Prostate gland (tissue), 2 donors: ENCODE data around the gene DACH1. TPM values are rescaled to one million over a fixed set of nuclear protein-coding genes. Genes with fewer than 3 reads are reported as not detected.
A peak's percentile ranks its signal among the peaks of the same experiment; 100 is the strongest.

Source experiments
- DNase-seq: peaks from one replicate; pipeline ENCODE4 v3.0.0-alpha.2; 2019; ENCODE audit warnings: low spot score
- H3K27ac ChIP-seq, 2 donors: fragments of 200-600 bp; sonication (generic); 2 replicates each; pipeline ENCODE4 v1.5.1; 2017 to 2019
- H3K27me3 ChIP-seq: fragments of 200-600 bp; sonication (generic); replicated peaks from 2 replicates; pipeline ENCODE4 v1.5.1; 2019; ENCODE audit not compliant: insufficient read depth
- H3K36me3 ChIP-seq, 2 donors: fragments of 200-600 bp; sonication (generic); 1 replicate in 1 of 2; 2 replicates in 1 of 2; pipeline versions ENCODE4 v1.5.1 to v1.8.1; 2017 to 2019
- H3K4me1 ChIP-seq: fragments of 200-600 bp; sonication (generic); replicated peaks from 2 replicates; pipeline ENCODE4 v1.5.1; 2019
- H3K4me3 ChIP-seq, 2 donors: fragments of 200-600 bp; sonication (generic); 2 replicates each; pipeline ENCODE4 v1.5.1; 2017 to 2019
- H3K9me3 ChIP-seq: fragments of 200-600 bp; sonication (generic); 2 replicates; pipeline ENCODE4 v1.5.1; 2017
- POLR2A ChIP-seq: fragments of 450-650 bp; IDR thresholded peaks from one replicate; pipeline ENCODE4 v1.6.1; 2016; ENCODE audit warnings: antibody characterized with exemption, mild to moderate bottlenecking
- POLR2AphosphoS5 ChIP-seq: sonication (generic); formaldehyde crosslinking; IDR thresholded peaks from one replicate; pipeline ENCODE4 v1.6.1; 2017; ENCODE audit warnings: antibody characterized with exemption
- WGBS: methylation state at CpG from one replicate; pipeline ENCODE4 v1.1.5; 2018; 5-methylcytosine and 5-hydroxymethylcytosine counted together
- intact Hi-C: fragments of 100-400 bp; cut with DNase I; formaldehyde crosslinking; loops from one replicate; pipeline ENCODE4 v1.14.2; 2022
- total RNA-seq, 2 donors: library from RNA; depleted of rRNA; stranded (reverse); fragments of >200 nt; gene quantifications; one replicate each; pipeline ENCODE4 v1.1.0, GENCODE V29; 2016
- TF ChIP-seq, protein P1 (sequence below), 4 experiments: fragments of 200-600 bp in 2 of 4; fragments of 450-650 bp in 2 of 4; sonication (generic) in 2 of 4; IDR thresholded peaks; 1 replicate in 3 of 4; 2 replicates in 1 of 4; pipeline ENCODE4 v1.5.1; 2016 to 2019; ENCODE audit warnings: antibody characterized with exemption in 4 of 4, mild to moderate bottlenecking in 2 of 4, moderate library complexity in 2 of 4

The DACH1 gene
- total RNA-seq, 2 donors from 2014 or later = 14.6 to 18.0 TPM

- Histone ChIP-seq H3K27me3 (no peaks in the 10 kb centered on the region), H3K36me3 (no peaks in the 10 kb centered on the region), H3K27ac (no peak overlapping the region), H3K9me3 (no peaks in the 10 kb centered on the region), H3K4me1 (no peaks in the 10 kb centered on the region), H3K4me3 (no peak overlapping the region)
- 55% methylated on average over 5 of the region's 5 CpGs for WGBS
- intact Hi-C loops = no loop called here
- no peak for DNase-seq
- TF ChIP-seq POLR2A = no peak
- TF ChIP-seq, protein P1, sequence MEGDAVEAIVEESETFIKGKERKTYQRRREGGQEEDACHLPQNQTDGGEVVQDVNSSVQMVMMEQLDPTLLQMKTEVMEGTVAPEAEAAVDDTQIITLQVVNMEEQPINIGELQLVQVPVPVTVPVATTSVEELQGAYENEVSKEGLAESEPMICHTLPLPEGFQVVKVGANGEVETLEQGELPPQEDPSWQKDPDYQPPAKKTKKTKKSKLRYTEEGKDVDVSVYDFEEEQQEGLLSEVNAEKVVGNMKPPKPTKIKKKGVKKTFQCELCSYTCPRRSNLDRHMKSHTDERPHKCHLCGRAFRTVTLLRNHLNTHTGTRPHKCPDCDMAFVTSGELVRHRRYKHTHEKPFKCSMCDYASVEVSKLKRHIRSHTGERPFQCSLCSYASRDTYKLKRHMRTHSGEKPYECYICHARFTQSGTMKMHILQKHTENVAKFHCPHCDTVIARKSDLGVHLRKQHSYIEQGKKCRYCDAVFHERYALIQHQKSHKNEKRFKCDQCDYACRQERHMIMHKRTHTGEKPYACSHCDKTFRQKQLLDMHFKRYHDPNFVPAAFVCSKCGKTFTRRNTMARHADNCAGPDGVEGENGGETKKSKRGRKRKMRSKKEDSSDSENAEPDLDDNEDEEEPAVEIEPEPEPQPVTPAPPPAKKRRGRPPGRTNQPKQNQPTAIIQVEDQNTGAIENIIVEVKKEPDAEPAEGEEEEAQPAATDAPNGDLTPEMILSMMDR (IDR thresholded peaks at IDR 0.05) = no peak
- no peak for TF ChIP-seq POLR2AphosphoS5
These were observed 10.3 kb upstream of the DACH1 start for GRCh38 chr13:71877256-71877653.

DNA sequence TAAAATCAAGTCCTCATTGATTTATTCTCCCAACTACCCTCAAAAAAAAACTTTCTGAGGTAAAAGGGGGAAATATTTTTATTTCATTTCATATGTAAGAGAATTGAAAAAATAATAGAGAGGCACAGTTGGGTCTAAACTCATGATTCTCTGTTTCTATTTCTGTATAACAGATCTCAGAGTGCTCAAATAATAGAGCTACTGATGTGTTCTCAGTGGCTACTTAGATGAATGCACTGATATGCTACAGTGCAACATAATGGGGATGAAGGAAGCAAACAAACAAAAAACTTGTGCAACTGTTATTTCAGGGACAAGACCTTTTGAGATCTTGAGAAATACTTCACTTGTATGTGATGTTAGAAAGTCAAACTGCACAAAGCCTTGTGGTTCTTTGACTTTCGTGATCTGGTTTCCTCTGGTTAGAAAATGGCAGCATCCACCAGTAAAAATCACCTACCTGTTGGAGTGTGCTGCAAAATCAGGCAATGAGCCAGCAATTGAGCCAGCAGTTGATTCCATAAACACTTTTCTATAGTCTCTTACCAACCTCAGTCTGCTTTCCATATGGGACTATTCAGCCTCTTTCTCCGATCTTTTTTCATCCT lies 9.7 kb upstream of the DACH1 start:
- DNase-seq = no peak
- Histone ChIP-seq H3K27me3 (no peaks in the 10 kb centered on the region), H3K9me3 (no peaks in the 10 kb centered on the region), H3K4me1 (no peaks in the 10 kb centered on the region), H3K27ac (no peak overlapping the region), H3K36me3 (no peaks in the 10 kb centered on the region), H3K4me3 (no peak overlapping the region)
- TF ChIP-seq, protein P1 (IDR thresholded peaks at IDR 0.05) = no peak
- TF ChIP-seq POLR2A = no peak
- no peak for TF ChIP-seq POLR2AphosphoS5
- intact Hi-C loops = no loop called here
- WGBS = 78% methylated on average over 2 of the region's 2 CpGs

DNA sequence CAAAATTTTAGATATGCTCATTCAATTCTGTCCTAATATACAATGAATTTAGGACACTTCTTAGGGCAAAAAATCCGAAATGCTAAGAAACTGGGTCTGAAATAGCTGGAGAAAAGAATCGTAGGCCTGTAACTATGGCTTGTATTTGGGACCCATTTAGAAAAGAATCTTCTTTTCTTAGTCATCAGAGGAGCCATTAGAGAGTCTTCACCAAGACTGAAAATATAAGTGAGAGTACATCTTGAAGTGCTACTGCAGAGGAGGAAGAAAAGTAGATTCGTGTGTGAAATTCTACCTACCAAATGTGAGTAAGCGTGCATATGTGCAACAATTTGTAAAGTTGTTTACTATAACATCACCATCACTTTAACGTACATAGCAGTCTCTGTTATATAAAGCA lies 8.8 kb upstream of the DACH1 start:
- Histone ChIP-seq H3K27ac (no peak overlapping the region), H3K4me3 (no peak overlapping the region), H3K27me3 (no peaks in the 10 kb centered on the region), H3K36me3 (no peaks in the 10 kb centered on the region), H3K9me3 (no peaks in the 10 kb centered on the region), H3K4me1 (no peaks in the 10 kb centered on the region)
- intact Hi-C loops = no loop called here
- DNase-seq = no peak
- TF ChIP-seq, protein P1 (IDR thresholded peaks at IDR 0.05) = no peak
- 93% methylated on average over 5 of the region's 5 CpGs for WGBS

DNA sequence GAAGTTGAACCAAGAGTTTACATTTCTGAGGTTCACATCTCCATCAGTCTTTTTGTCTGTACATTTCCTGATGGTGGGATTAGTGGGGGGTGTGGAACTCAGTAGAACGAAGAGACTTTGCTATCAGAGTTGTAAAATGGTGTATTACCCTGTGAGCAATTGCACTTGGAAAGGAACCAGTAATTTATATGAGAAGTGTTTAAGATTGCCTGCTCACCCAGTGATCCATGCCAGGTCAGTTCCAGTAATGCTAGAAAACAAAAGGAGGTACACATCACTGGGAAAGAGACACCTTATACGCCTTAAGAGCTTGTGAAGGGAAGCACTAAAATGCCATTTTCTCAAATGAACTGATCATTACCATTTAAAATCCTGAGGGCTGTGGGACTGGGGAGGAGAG lies 7.5 kb upstream of the DACH1 start:
- H3K4me3 ChIP-seq = no peak overlapping the region
- intact Hi-C loops = no loop called here
- H3K36me3 ChIP-seq = no peaks in the 10 kb centered on the region
- no peak overlapping the region for H3K27ac ChIP-seq
- H3K9me3 ChIP-seq = no peaks in the 10 kb centered on the region
- DNase-seq = peak; percentile 9
- H3K4me1 ChIP-seq = no peaks in the 10 kb centered on the region
- TF ChIP-seq, protein P1 (IDR thresholded peaks at IDR 0.05) = no peak
- WGBS = 29% methylated on average over 2 of the region's 2 CpGs
- H3K27me3 ChIP-seq = no peaks in the 10 kb centered on the region

- Histone ChIP-seq H3K9me3 (no peaks in the 10 kb centered on the region), H3K27ac (no peak overlapping the region), H3K36me3 (no peaks in the 10 kb centered on the region), H3K27me3 (no peaks in the 10 kb centered on the region), H3K4me3 (no peak overlapping the region), H3K4me1 (no peaks in the 10 kb centered on the region)
- DNase-seq = no peak
- 35% methylated on average over 5 of the region's 5 CpGs for WGBS
- TF ChIP-seq, protein P1 (IDR thresholded peaks at IDR 0.05) = no peak
- TF ChIP-seq POLR2AphosphoS5 (no peak), POLR2A (no peak)
- intact Hi-C loops = no loop called here
These were observed 6.6 kb upstream of the DACH1 start for GRCh38 chr13:71873418-71874247.
